Spleen (tissue), 11 donors: ENCODE measurements around the gene TBC1D12. TPM values are rescaled to one million over a fixed set of nuclear protein-coding genes. Genes with fewer than 3 reads are reported as not detected.
"Not testable (repeated sequence)": the region's sequence is repeated elsewhere in the genome, so short reads cannot be mapped to it uniquely, and the experiment has no call there.

Experiments used
- DNase-seq: peaks from one replicate; pipeline ENCODE4 v3.0.0-alpha.2; 2020
- H3K27ac ChIP-seq, 8 donors: fragments of 200-600 bp; sonication (generic) in 7 of 8; 1 replicate in 4 of 8; 2 replicates in 4 of 8; pipeline versions ENCODE4 v1.5.0 to v1.8.0; 2016 to 2021; ENCODE audit warnings: inconsistent platforms in 4 of 8, mild to moderate bottlenecking in 4 of 8, moderate library complexity in 1 of 8
- H3K27me3 ChIP-seq, 7 donors: fragments of 200-600 bp; sonication (generic) in 6 of 7; replicated peaks in 1 of 7; 1 replicate in 4 of 7; 2 replicates in 3 of 7; pipeline versions ENCODE4 v1.5.0 to v1.8.0; 2016 to 2021; ENCODE audit warnings: inconsistent platforms in 3 of 7, mild to moderate bottlenecking in 1 of 7
- H3K36me3 ChIP-seq, 6 donors: fragments of 200-600 bp; sonication (generic) in 5 of 6; 1 replicate in 4 of 6; 2 replicates in 2 of 6; pipeline versions ENCODE4 v1.5.0 to v1.8.0; 2016 to 2021; ENCODE audit warnings: inconsistent platforms in 2 of 6
- H3K4me1 ChIP-seq, 6 donors: fragments of 200-600 bp; sonication (generic) in 5 of 6; 1 replicate in 3 of 6; 2 replicates in 3 of 6; pipeline versions ENCODE4 v1.5.0 to v1.8.0; 2016 to 2021; ENCODE audit warnings: inconsistent platforms in 3 of 6
- H3K4me3 ChIP-seq, 8 donors: fragments of 200-600 bp; sonication (generic) in 7 of 8; 1 replicate in 4 of 8; 2 replicates in 4 of 8; pipeline versions ENCODE4 v1.5.0 to v1.8.0; 2016 to 2021; ENCODE audit warnings: inconsistent platforms in 4 of 8, mild to moderate bottlenecking in 4 of 8, moderate library complexity in 2 of 8
- H3K9me3 ChIP-seq, 8 donors: fragments of 200-600 bp; sonication (generic) in 7 of 8; 1 replicate in 4 of 8; 2 replicates in 4 of 8; pipeline versions ENCODE4 v1.5.0 to v1.8.0; 2016 to 2021; ENCODE audit warnings: inconsistent platforms in 4 of 8
- CTCF ChIP-seq, 11 experiments: fragments of 200-600 bp in 7 of 11; fragments of 450-650 bp in 4 of 11; sonication (generic) in 4 of 11; IDR thresholded peaks in 8 of 11; conservative IDR thresholded peaks in 3 of 11; 1 replicate in 7 of 11; 2 replicates in 4 of 11; pipeline versions ENCODE4 v1.4.0 to v1.8.0; 2016 to 2021; ENCODE audit warnings: antibody characterized with exemption in 11 of 11, inconsistent platforms in 4 of 11, mild to moderate bottlenecking in 1 of 11
- POLR2A ChIP-seq, 3 donors: fragments of 450-650 bp; IDR thresholded peaks; one replicate each; pipeline ENCODE4 v1.5.1; 2017; ENCODE audit warnings: antibody characterized with exemption in 3 of 3, mild to moderate bottlenecking in 1 of 3
- POLR2AphosphoS5 ChIP-seq, 3 donors: sonication (generic); formaldehyde crosslinking; IDR thresholded peaks; one replicate each; pipeline ENCODE4 v1.5.1; 2017; ENCODE audit warnings: antibody characterized with exemption in 3 of 3
- WGBS, 5 donors: extraction: QIAGEN DNeasy Blood & Tissue Kit in 3 of 5; methylation state at CpG; one replicate each; pipeline versions ENCODE4 v1.1.5 to v1.1.7; 2013 to 2018; 5-methylcytosine and 5-hydroxymethylcytosine counted together
- intact Hi-C: fragments of 100-400 bp; cut with DNase I; formaldehyde crosslinking; loops from one replicate; pipeline ENCODE4 v1.15.0; 2023; ENCODE audit warnings: low total_unique reads
- polyA plus RNA-seq, 3 donors: library from polyadenylated mRNA; stranded (reverse); fragments of 200-250 nt; gene quantifications; one replicate each; pipeline ENCODE4 v1.2.1, GENCODE V29; 2013
- total RNA-seq, 7 donors: library from RNA; depleted of rRNA in 3 of 7; stranded (reverse); fragments of >200 nt in 3 of 7; fragmentation: NEBNext Ultra II Directional in 4 of 7; extraction: Animal tissue kit (Norgen Biotek cat#: 25700) in 4 of 7; gene quantifications; one replicate each; pipeline versions ENCODE4 v1.1.0 to v1.2.1, GENCODE V29; 2016 to 2021
- donor health status: healthy with polysubstance abuse.
- donor health status: DM: no; HTN: no; CAD: no; lungs with moderate emphysema.
- donor health status: DM: no; HTN: no; CAD: no.
- donor health status: Bipolar disorder and iron deficiency.
- donor health status: healthy.
- donor health status: DM: no; HTN: no; CAD: no.
- donor health status: DM: yes; HTN: yes; CAD: no.

TBC1D12 gene
- total and polyA plus RNA-seq, 10 donors: 6.6 to 21.6 (median 11.8) TPM

GRCh38 chr10:94376865-94377264 is 25.5 kb upstream of the TBC1D12 start:
- WGBS, 5 donors: 78 to 97% (median 92%) methylated on average over 2 of the region's 2 CpGs
- Histone ChIP-seq H3K36me3 (no peaks in the 10 kb centered on the region), H3K4me3 (no peak overlapping the region), H3K27ac (no peak overlapping the region), H3K4me1 (no peaks in the 10 kb centered on the region), H3K9me3 (no peaks in the 10 kb centered on the region), H3K27me3 (peaks cover 0 to 45% (median 0%) of the 10 kb centered on the region in 7 donors)
- no peak for DNase-seq
- TF ChIP-seq POLR2AphosphoS5 (IDR thresholded peaks at IDR 0.05): no peak
- no peak for TF ChIP-seq POLR2A (IDR thresholded peaks at IDR 0.05)
- no peak for TF ChIP-seq CTCF (IDR thresholded peaks at IDR 0.05 in 8 of 11, conservative IDR thresholded peaks at IDR 0.05 in 3 of 11)
- intact Hi-C loops: no loop called here

- Histone ChIP-seq H3K4me3 (no peak overlapping the region), H3K36me3 (no peaks in the 10 kb centered on the region), H3K9me3 (no peaks in the 10 kb centered on the region), H3K27ac (no peak overlapping the region), H3K4me1 (no peaks in the 10 kb centered on the region), H3K27me3 (no peaks in the 10 kb centered on the region)
- TF ChIP-seq POLR2AphosphoS5 (IDR thresholded peaks at IDR 0.05) (no peak), CTCF (IDR thresholded peaks at IDR 0.05 in 8 of 11, conservative IDR thresholded peaks at IDR 0.05 in 3 of 11) (no peak), POLR2A (IDR thresholded peaks at IDR 0.05) (no peak)
- DNase-seq: no peak
- 54 to 84% (median 69%) methylated on average over 2 of the region's 2 CpGs for WGBS, 5 donors
- intact Hi-C loops: no loop called here
Measured at GRCh38 chr10:94383530-94383929, 18.8 kb upstream of the TBC1D12 start.

DNA sequence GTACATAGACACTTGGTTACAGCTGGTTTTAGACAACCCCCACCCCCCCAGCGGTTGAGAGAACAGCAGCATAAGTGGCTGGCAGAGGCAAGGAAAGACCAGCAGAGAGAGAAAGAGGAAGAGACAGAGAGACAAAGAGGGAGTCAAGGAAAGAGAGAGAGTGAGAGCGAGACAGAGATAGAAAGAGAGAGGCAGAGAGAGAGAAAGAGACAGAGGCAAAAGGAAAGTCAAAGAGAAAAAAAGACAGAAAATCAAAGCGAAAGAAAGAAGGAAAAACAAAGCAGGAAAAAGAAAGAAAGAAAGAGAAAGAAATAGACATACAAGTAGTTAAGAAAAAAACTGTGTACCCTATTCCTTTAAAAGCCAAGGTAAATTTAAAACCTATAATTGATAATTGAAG is 16.6 kb upstream of the TBC1D12 start:
- intact Hi-C loops, H3K27me3 ChIP-seq, H3K36me3 ChIP-seq, H3K27ac ChIP-seq, H3K4me3 ChIP-seq, DNase-seq, H3K4me1 ChIP-seq, H3K9me3 ChIP-seq: not testable (repeated sequence)
- 81 to 94% (median 92%) methylated on average over 3 of the region's 3 CpGs for WGBS, 5 donors

- DNase-seq: not testable (repeated sequence)
Measured at GRCh38 chr10:94392117-94392516, 10.2 kb upstream of the TBC1D12 start.

GRCh38 chr10:94397549-94398370 is 4.6 kb upstream of the TBC1D12 start:
- Histone ChIP-seq H3K27me3 (peaks cover 0 to 33% (median 9%) of the 10 kb centered on the region in 7 donors), H3K36me3 (no peaks in the 10 kb centered on the region), H3K4me3 (no peak overlapping the region), H3K27ac (no peak overlapping the region), H3K4me1 (peaks cover 0 to 11% (median 0%) of the 10 kb centered on the region in 6 donors), H3K9me3 (no peaks in the 10 kb centered on the region)
- DNase-seq: no peak
- intact Hi-C loops: no loop called here
- TF ChIP-seq POLR2AphosphoS5 (IDR thresholded peaks at IDR 0.05) (no peak), POLR2A (IDR thresholded peaks at IDR 0.05) (no peak), CTCF (IDR thresholded peaks at IDR 0.05 in 8 of 11, conservative IDR thresholded peaks at IDR 0.05 in 3 of 11) (no peak)
- 73 to 79% (median 73%) methylated on average over 12 of the region's 12 CpGs for WGBS, 5 donors

More at GRCh38 chr10:94392117-94392516, 10.2 kb upstream of the TBC1D12 start:
- intact Hi-C loops, H3K9me3 ChIP-seq, H3K36me3 ChIP-seq, H3K4me3 ChIP-seq, H3K27ac ChIP-seq, H3K4me1 ChIP-seq, H3K27me3 ChIP-seq: not testable (repeated sequence)
- WGBS, 5 donors: 85 to 93% (median 89%) methylated on average over 9 of the region's 9 CpGs
